ENCODE results near the gene HNRNPH1. TPM values are rescaled to one million over a fixed set of nuclear protein-coding genes. Genes with fewer than 3 reads are reported as not detected.

Gene HNRNPH1
- total and polyA plus RNA-seq, 7 experiments from 2014 or later = 120 to 2,239 (median 1,629) TPM

GRCh38 chr5:179603308-179603707 lies 20.2 kb downstream of the HNRNPH1 start:
- no peak overlapping the region for H3K4me3 Mint-ChIP-seq
- no peaks in the 10 kb centered on the region for H3K9me3 Mint-ChIP-seq
- Histone ChIP-seq H3K36me3 (ENCODE audit: control insufficient read depth in 2 of 3, insufficient read depth in 3 of 3, low read length in 3 of 3) (peaks cover 0 to 76% (median 8%) of the 10 kb centered on the region in 3 experiments), H3K4me3 (ENCODE audit: low read length) (no peak overlapping the region), H3K27ac (ENCODE audit: low read depth, low read length) (no peak overlapping the region), H3K9me3 (ENCODE audit: control insufficient read depth in 2 of 3, low read length in 3 of 3) (no peaks in the 10 kb centered on the region), H3K27me3 (ENCODE audit: control insufficient read depth in 2 of 2, insufficient read depth in 2 of 2, low read length in 2 of 2) (no peaks in the 10 kb centered on the region), H3K4me1 (ENCODE audit: control insufficient read depth in 2 of 2, insufficient read depth in 2 of 2, low read length in 2 of 2) (peaks cover 5% of the 10 kb centered on the region in 2 donors)
- no peak for ATAC-seq
- DNase-seq = no peak
- ChIA-PET POLR2A (interaction anchor here (7.4 kb wide), 1 partner anchor 17 kb away, joined by 135 read pairs; the partner anchor contains the start of gene HNRNPH1), CTCF (interaction anchor here (0.6 kb wide), 1 partner anchor 143 kb away, joined by 3 read pairs; no protein-coding TSS in a partner anchor)
- H3K4me1 Mint-ChIP-seq = peaks cover 5 to 19% (median 8%) of the 10 kb centered on the region in 7 donors
- peaks cover 4 to 27% (median 6%) of the 10 kb centered on the region in 5 donors for H3K36me3 Mint-ChIP-seq
- H3K27ac Mint-ChIP-seq = no peak overlapping the region
- H3K27me3 Mint-ChIP-seq = no peaks in the 10 kb centered on the region
- intact Hi-C loops (cut with micrococcal nuclease) = no loop called here

DNA sequence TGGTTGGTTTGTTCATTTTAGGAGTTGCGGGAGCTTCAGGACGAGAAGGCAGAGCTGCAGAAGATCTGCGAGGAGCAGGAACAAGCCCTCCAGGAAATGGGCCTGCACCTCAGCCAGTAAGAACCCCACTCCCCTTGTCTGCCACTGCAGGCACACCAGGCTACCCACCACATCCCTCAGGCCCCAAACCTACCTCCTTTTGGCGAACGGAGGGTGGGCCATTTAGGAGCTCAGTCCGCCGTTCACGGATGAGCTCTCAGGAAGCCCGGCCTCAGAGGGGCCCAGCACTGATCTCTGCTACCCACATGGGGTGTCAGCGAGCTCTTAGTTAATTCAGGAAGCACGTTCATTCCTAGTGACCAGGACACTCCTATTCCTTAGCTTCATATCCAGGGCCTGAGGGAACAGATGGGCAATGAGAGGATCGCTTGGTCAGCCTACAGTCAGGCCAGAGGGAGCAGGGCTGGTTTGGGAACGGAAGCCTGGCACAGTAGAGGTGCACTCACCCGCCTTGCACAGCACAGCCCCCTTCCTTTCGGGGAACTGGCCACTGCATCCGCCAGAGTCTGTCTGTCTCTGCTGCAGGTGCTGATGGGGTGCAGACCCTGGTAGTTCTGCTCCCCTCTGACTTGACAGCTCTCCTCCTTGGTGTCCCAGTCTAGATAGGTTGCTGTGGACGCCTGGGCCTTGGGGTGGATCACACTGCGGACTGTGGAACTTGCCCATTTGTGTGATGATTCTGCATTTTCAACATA lies 21.4 kb downstream of the HNRNPH1 start:
- H3K4me3 ChIP-seq (ENCODE audit: low read length) = no peak overlapping the region
- Mint-ChIP-seq H3K36me3 (peaks cover 4 to 28% (median 7%) of the 10 kb centered on the region in 5 donors), H3K27ac (peak overlapping the region in 1 of 9 donors; percentile 13), H3K4me3 (no peak overlapping the region), H3K4me1 (peaks cover 0 to 8% (median 2%) of the 10 kb centered on the region in 7 donors), H3K9me3 (no peaks in the 10 kb centered on the region), H3K27me3 (no peaks in the 10 kb centered on the region)
- H3K27me3 ChIP-seq (ENCODE audit: control insufficient read depth in 2 of 2, insufficient read depth in 2 of 2, low read length in 2 of 2) = no peaks in the 10 kb centered on the region
- intact Hi-C loops (cut with micrococcal nuclease) = no loop called here
- no peaks in the 10 kb centered on the region for H3K9me3 ChIP-seq (ENCODE audit: control insufficient read depth in 2 of 3, low read length in 3 of 3)
- no peaks in the 10 kb centered on the region for H3K4me1 ChIP-seq (ENCODE audit: control insufficient read depth in 2 of 2, insufficient read depth in 2 of 2, low read length in 2 of 2)
- DNase-seq (no peak), ATAC-seq (no peak)
- no peak overlapping the region for H3K27ac ChIP-seq (ENCODE audit: low read depth, low read length)
- POLR2A ChIA-PET = interaction anchor here (1.0 kb wide), 2 partner anchors 18 to 21 kb away, joined by 3 read pairs; partner anchors contain the start of gene HNRNPH1
- CTCF ChIA-PET = no interaction called here
- H3K36me3 ChIP-seq (ENCODE audit: control insufficient read depth in 2 of 3, insufficient read depth in 3 of 3, low read length in 3 of 3) = peaks cover 0 to 77% (median 8%) of the 10 kb centered on the region in 3 experiments

DNA sequence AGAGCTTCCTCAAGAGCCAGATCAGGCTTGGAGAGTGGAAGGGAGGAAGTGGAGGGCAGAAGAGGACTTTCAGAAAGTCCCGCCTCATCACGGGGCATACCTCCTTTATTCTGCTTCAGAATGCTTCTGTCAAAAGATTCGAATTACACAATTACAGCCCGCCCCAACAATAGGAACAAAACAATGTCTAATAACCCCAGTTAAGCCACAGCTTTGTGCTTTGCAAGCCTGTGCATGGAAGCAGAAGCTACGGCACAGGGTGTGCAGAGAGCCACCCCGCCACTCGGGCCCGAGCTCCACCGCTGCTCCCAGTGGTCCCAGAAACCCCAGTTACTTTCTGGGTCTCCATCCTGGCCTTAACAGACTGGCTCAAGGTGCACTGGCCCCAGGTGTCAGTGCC lies 23.5 kb downstream of the HNRNPH1 start:
- Mint-ChIP-seq H3K27ac (peak overlapping the region in 1 of 9 donors; percentile 5), H3K27me3 (no peaks in the 10 kb centered on the region), H3K36me3 (peaks cover 6 to 35% (median 14%) of the 10 kb centered on the region in 5 donors), H3K4me1 (peaks cover 0 to 8% (median 0%) of the 10 kb centered on the region in 7 donors), H3K9me3 (no peaks in the 10 kb centered on the region), H3K4me3 (no peak overlapping the region)
- no peaks in the 10 kb centered on the region for H3K9me3 ChIP-seq (ENCODE audit: control insufficient read depth in 2 of 3, low read length in 3 of 3)
- H3K27me3 ChIP-seq (ENCODE audit: control insufficient read depth in 2 of 2, insufficient read depth in 2 of 2, low read length in 2 of 2) = no peaks in the 10 kb centered on the region
- H3K4me1 ChIP-seq (ENCODE audit: control insufficient read depth in 2 of 2, insufficient read depth in 2 of 2, low read length in 2 of 2) = no peaks in the 10 kb centered on the region
- ChIA-PET POLR2A (no interaction called here), CTCF (no interaction called here)
- peak; percentile 60 for ATAC-seq
- intact Hi-C loops (cut with micrococcal nuclease) = no loop called here
- no peak overlapping the region for H3K27ac ChIP-seq (ENCODE audit: low read depth, low read length)
- no peak overlapping the region for H3K4me3 ChIP-seq (ENCODE audit: low read length)
- H3K36me3 ChIP-seq (ENCODE audit: control insufficient read depth in 2 of 3, insufficient read depth in 3 of 3, low read length in 3 of 3) = peaks cover 0 to 77% (median 14%) of the 10 kb centered on the region in 3 experiments
- no peak for DNase-seq

DNA sequence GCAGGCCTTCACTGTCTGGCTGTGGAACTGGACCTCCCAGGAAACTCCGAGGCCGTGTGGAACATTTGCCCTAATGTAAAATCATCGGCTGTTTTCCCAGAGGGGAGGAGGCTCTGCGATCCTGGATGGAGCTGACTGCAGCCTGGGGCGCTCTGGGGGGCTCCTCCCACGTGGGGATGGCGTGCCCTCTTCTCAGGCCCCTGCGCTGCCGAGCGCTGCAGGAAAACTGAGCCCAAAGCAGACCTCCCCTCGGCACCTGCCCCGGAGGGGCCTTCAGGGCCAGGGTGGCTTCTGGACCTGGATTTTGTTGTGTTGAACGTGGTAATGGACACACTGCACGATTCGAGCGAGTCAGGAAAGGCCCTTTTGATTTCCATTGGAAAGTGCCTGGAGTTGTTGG lies 23.9 kb downstream of the HNRNPH1 start:
- Histone ChIP-seq H3K27me3 (ENCODE audit: control insufficient read depth in 2 of 2, insufficient read depth in 2 of 2, low read length in 2 of 2) (no peaks in the 10 kb centered on the region), H3K9me3 (ENCODE audit: control insufficient read depth in 2 of 3, low read length in 3 of 3) (no peaks in the 10 kb centered on the region), H3K4me1 (ENCODE audit: control insufficient read depth in 2 of 2, insufficient read depth in 2 of 2, low read length in 2 of 2) (no peaks in the 10 kb centered on the region), H3K27ac (ENCODE audit: low read depth, low read length) (no peak overlapping the region), H3K36me3 (ENCODE audit: control insufficient read depth in 2 of 3, insufficient read depth in 3 of 3, low read length in 3 of 3) (peaks cover 0 to 79% (median 14%) of the 10 kb centered on the region in 3 experiments), H3K4me3 (ENCODE audit: low read length) (no peak overlapping the region)
- H3K4me3 Mint-ChIP-seq = no peak overlapping the region
- intact Hi-C loops (cut with micrococcal nuclease) = no loop called here
- POLR2A ChIA-PET = no interaction called here
- H3K4me1 Mint-ChIP-seq = peaks cover 0 to 8% (median 0%) of the 10 kb centered on the region in 7 donors
- no peaks in the 10 kb centered on the region for H3K9me3 Mint-ChIP-seq
- H3K27me3 Mint-ChIP-seq = no peaks in the 10 kb centered on the region
- H3K36me3 Mint-ChIP-seq = peaks cover 6 to 37% (median 14%) of the 10 kb centered on the region in 5 donors
- DNase-seq (no peak), ATAC-seq (no peak)
- CTCF ChIA-PET = no interaction called here
- peak overlapping the region in 1 of 9 donors; percentile 5 for H3K27ac Mint-ChIP-seq

- DNase-seq (no peak), ATAC-seq (no peak)
- ChIA-PET POLR2A (interaction anchor here (1.5 kb wide), 1 partner anchor 9 kb away, joined by 4 read pairs; no protein-coding TSS in a partner anchor), CTCF (no interaction called here)
- Mint-ChIP-seq H3K4me1 (peaks cover 0 to 8% (median 0%) of the 10 kb centered on the region in 7 donors), H3K27ac (no peak overlapping the region), H3K4me3 (no peak overlapping the region), H3K9me3 (no peaks in the 10 kb centered on the region), H3K36me3 (peaks cover 6 to 36% (median 17%) of the 10 kb centered on the region in 5 donors), H3K27me3 (no peaks in the 10 kb centered on the region)
- Histone ChIP-seq H3K9me3 (ENCODE audit: control insufficient read depth in 2 of 3, low read length in 3 of 3) (no peaks in the 10 kb centered on the region), H3K36me3 (ENCODE audit: control insufficient read depth in 2 of 3, insufficient read depth in 3 of 3, low read length in 3 of 3) (peaks cover 0 to 78% (median 14%) of the 10 kb centered on the region in 3 experiments), H3K4me1 (ENCODE audit: control insufficient read depth in 2 of 2, insufficient read depth in 2 of 2, low read length in 2 of 2) (no peaks in the 10 kb centered on the region), H3K27ac (ENCODE audit: low read depth, low read length) (no peak overlapping the region), H3K27me3 (ENCODE audit: control insufficient read depth in 2 of 2, insufficient read depth in 2 of 2, low read length in 2 of 2) (no peaks in the 10 kb centered on the region), H3K4me3 (ENCODE audit: low read length) (no peak overlapping the region)
- intact Hi-C loops (cut with micrococcal nuclease) = no loop called here
Measured at GRCh38 chr5:179599100-179599499, 24.4 kb downstream of the HNRNPH1 start.

DNA sequence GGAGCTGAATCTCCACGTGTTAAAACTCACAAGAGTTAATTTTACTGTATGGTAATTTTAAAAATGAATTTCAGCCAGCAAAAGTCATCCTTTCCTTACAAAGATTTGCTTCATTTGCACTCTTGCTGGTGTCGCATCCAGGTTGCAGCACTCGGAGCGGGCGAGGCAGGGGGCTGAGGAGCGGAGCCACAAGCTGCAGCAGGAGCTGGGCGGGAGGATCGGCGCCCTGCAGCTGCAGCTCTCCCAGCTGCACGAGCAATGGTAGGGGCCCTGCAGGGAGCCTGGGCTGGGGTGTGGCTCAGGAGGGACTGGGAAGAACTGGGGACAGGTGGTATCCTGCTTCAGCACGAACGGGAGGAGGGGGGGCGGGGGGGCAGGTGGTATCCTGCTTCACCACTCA lies 27.1 kb downstream of the HNRNPH1 start:
- DNase-seq (no peak), ATAC-seq (no peak)
- Mint-ChIP-seq H3K27ac (no peak overlapping the region), H3K4me3 (no peak overlapping the region), H3K36me3 (peaks cover 10 to 49% (median 28%) of the 10 kb centered on the region in 5 donors), H3K9me3 (no peaks in the 10 kb centered on the region), H3K27me3 (no peaks in the 10 kb centered on the region), H3K4me1 (peaks cover 0 to 8% (median 0%) of the 10 kb centered on the region in 7 donors)
- POLR2A ChIA-PET = no interaction called here
- CTCF ChIA-PET = interaction anchor here (1.4 kb wide), 1 partner anchor 64 kb away, joined by 5 read pairs; no protein-coding TSS in a partner anchor
- intact Hi-C loops (cut with micrococcal nuclease) = no loop called here
- peaks cover 0 to 82% (median 14%) of the 10 kb centered on the region in 3 experiments for H3K36me3 ChIP-seq (ENCODE audit: control insufficient read depth in 2 of 3, insufficient read depth in 3 of 3, low read length in 3 of 3)
- no peak overlapping the region for H3K27ac ChIP-seq (ENCODE audit: low read depth, low read length)
- H3K27me3 ChIP-seq (ENCODE audit: control insufficient read depth in 2 of 2, insufficient read depth in 2 of 2, low read length in 2 of 2) = no peaks in the 10 kb centered on the region
- no peak overlapping the region for H3K4me3 ChIP-seq (ENCODE audit: low read length)
- no peaks in the 10 kb centered on the region for H3K4me1 ChIP-seq (ENCODE audit: control insufficient read depth in 2 of 2, insufficient read depth in 2 of 2, low read length in 2 of 2)
- no peaks in the 10 kb centered on the region for H3K9me3 ChIP-seq (ENCODE audit: control insufficient read depth in 2 of 3, low read length in 3 of 3)
